Fibroblast of skin of scalp (primary cell): Measurements from ENCODE around the gene SGCE.

Experiments used
- DNase-seq: peaks from one replicate; pipeline ENCODE4 v3.0.0-alpha.2; 2013

SGCE gene

GRCh38 chr7:94658826-94659225, 2.9 kb upstream of the SGCE start:
- no peak for DNase-seq

GRCh38 chr7:94657771-94658693, 2.1 kb upstream of the SGCE start:
- peak; percentile 93 for DNase-seq

GRCh38 chr7:94656925-94657731, 1.2 kb upstream of the SGCE start:
- DNase-seq = peak; percentile 55

GRCh38 chr7:94656658-94656924, 658 bp upstream of the SGCE start:
- no peak for DNase-seq

GRCh38 chr7:94655126-94655847, 646 bp downstream of the SGCE start:
- peak; percentile 66 for DNase-seq

GRCh38 chr7:94654783-94655125, 1.2 kb downstream of the SGCE start:
- DNase-seq = no peak

GRCh38 chr7:94650147-94651051, 5.5 kb downstream of the SGCE start:
- no peak for DNase-seq

- DNase-seq = peak; percentile 18
These were observed 6.5 kb downstream of the SGCE start for GRCh38 chr7:94649450-94649849.

GRCh38 chr7:94648731-94649130, 7.2 kb downstream of the SGCE start:
- DNase-seq = no peak

GRCh38 chr7:94647295-94647694, 8.6 kb downstream of the SGCE start:
- DNase-seq = no peak

GRCh38 chr7:94643771-94644545, 12.0 kb downstream of the SGCE start:
- no peak for DNase-seq

- no peak for DNase-seq
These were observed 12.9 kb downstream of the SGCE start for GRCh38 chr7:94642838-94643653.

GRCh38 chr7:94639384-94639783, 16.5 kb downstream of the SGCE start:
- DNase-seq = no peak

GRCh38 chr7:94635687-94636086, 20.2 kb downstream of the SGCE start:
- no peak for DNase-seq

- no peak for DNase-seq
These were observed 21.4 kb downstream of the SGCE start for GRCh38 chr7:94634502-94634901.

- no peak for DNase-seq
These were observed 22.2 kb downstream of the SGCE start for GRCh38 chr7:94633687-94634086.

GRCh38 chr7:94633014-94633341, 23.0 kb downstream of the SGCE start:
- DNase-seq = no peak

GRCh38 chr7:94632338-94633013, 23.5 kb downstream of the SGCE start:
- DNase-seq = peak; percentile 93

GRCh38 chr7:94630855-94631254, 25.1 kb downstream of the SGCE start:
- DNase-seq = no peak

- DNase-seq = no peak
These were observed 32.1 kb downstream of the SGCE start for GRCh38 chr7:94623820-94624219.
